Measurements from ENCODE around the gene RNFT2. TPM values are rescaled to one million over a fixed set of nuclear protein-coding genes. Genes with fewer than 3 reads are reported as not detected.
A peak's percentile ranks its signal among the peaks of the same experiment; 100 is the strongest.

Gene RNFT2
- total RNA-seq, 1 donor from 2014 or later = 10.1 TPM

GRCh38 chr12:116832353-116832752, 94.2 kb downstream of the RNFT2 start:
- Mint-ChIP-seq H3K4me3 (no peak overlapping the region), H3K27me3 (no peaks in the 10 kb centered on the region), H3K4me1 (no peaks in the 10 kb centered on the region), H3K27ac (no peak overlapping the region), H3K36me3 (ENCODE audit: low read depth) (peaks cover 2% of the 10 kb centered on the region), H3K9me3 (no peaks in the 10 kb centered on the region)
- intact Hi-C loops (cut with micrococcal nuclease) = no loop called here
- no peak for DNase-seq

DNA sequence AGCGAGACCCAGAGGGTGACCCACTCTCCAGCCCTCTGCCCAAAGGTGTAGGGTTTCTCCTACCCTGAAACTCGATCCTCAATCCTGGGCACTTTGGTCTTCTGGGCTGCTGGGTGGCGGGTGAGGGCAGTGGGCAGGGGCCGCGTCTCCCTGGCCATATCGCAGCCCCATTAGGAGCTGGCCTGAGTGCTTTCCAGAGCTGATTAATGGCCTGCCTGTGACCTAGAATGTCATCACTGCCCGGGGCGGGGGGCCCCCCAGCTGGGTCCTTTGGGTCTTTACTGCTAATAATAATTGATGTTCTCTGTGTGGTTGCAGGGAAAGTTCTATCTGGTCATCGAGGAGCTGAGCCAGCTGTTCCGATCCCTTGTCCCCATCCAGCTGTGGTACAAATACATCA, 95.4 kb downstream of the RNFT2 start:
- Mint-ChIP-seq H3K4me1 (no peaks in the 10 kb centered on the region), H3K36me3 (ENCODE audit: low read depth) (peaks cover 2% of the 10 kb centered on the region), H3K4me3 (no peak overlapping the region), H3K27me3 (no peaks in the 10 kb centered on the region), H3K27ac (no peak overlapping the region), H3K9me3 (no peaks in the 10 kb centered on the region)
- intact Hi-C loops (cut with micrococcal nuclease) = no loop called here
- no peak for DNase-seq

GRCh38 chr12:116835484-116835883, 97.4 kb downstream of the RNFT2 start:
- H3K4me3 Mint-ChIP-seq = no peak overlapping the region
- DNase-seq = no peak
- no peaks in the 10 kb centered on the region for H3K27me3 Mint-ChIP-seq
- H3K9me3 Mint-ChIP-seq = no peaks in the 10 kb centered on the region
- H3K36me3 Mint-ChIP-seq (ENCODE audit: low read depth) = peaks cover 2% of the 10 kb centered on the region
- H3K4me1 Mint-ChIP-seq = no peaks in the 10 kb centered on the region
- intact Hi-C loops (cut with micrococcal nuclease) = no loop called here
- no peak overlapping the region for H3K27ac Mint-ChIP-seq

- Mint-ChIP-seq H3K27me3 (no peaks in the 10 kb centered on the region), H3K9me3 (no peaks in the 10 kb centered on the region), H3K27ac (no peak overlapping the region), H3K36me3 (ENCODE audit: low read depth) (peaks cover 2% of the 10 kb centered on the region), H3K4me3 (no peak overlapping the region), H3K4me1 (no peaks in the 10 kb centered on the region)
- intact Hi-C loops (cut with micrococcal nuclease) = no loop called here
- no peak for DNase-seq
These were observed 99.0 kb downstream of the RNFT2 start for GRCh38 chr12:116837097-116837496.

DNA sequence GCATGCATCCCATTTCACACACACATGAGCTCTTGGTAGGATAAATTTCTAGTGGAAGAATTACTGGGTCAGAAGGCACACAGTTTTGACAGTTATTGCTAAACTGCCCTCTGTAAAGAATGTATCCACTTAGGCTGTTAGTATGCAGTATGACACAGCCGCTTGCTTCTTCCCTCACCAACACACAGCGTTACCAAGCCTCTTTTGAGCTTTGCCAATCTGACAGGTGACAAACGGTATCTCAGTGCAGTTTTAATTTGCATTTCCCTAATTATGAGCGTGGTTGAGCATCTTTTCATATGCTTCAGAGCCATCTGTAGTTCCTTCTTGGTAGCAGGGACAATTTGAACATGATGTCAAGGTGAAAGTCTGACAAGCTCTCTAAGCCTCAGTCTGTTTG, 100.2 kb downstream of the RNFT2 start:
- Mint-ChIP-seq H3K27me3 (no peaks in the 10 kb centered on the region), H3K4me3 (no peak overlapping the region), H3K27ac (no peak overlapping the region), H3K4me1 (no peaks in the 10 kb centered on the region), H3K36me3 (ENCODE audit: low read depth) (peaks cover 2% of the 10 kb centered on the region), H3K9me3 (no peaks in the 10 kb centered on the region)
- intact Hi-C loops (cut with micrococcal nuclease) = no loop called here
- no peak for DNase-seq

- Mint-ChIP-seq H3K4me3 (no peak overlapping the region), H3K36me3 (ENCODE audit: low read depth) (peaks cover 2% of the 10 kb centered on the region), H3K27me3 (no peaks in the 10 kb centered on the region), H3K27ac (no peak overlapping the region), H3K4me1 (no peaks in the 10 kb centered on the region), H3K9me3 (no peaks in the 10 kb centered on the region)
- intact Hi-C loops (cut with micrococcal nuclease) = no loop called here
- no peak for DNase-seq
These were observed 101.2 kb downstream of the RNFT2 start for GRCh38 chr12:116839287-116839830.

DNA sequence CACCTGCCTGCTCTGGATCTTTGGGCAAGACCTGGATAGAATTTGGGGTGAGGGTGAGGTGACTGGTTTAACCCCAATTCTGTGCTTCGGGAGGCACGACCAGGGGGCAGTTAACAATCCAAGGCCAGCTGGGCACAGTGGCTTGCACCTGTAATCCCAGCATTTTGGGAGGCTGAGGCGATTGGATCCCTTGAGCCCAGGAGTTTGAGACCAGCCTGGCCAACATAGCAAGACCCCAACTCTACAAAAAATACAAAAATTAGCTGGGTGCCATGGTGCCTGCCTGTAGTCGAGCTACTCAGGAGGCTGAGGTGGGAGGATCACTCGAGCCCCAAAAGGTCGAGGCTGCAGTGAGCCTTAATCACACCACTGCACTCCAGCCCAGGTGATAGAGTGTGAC, 105.0 kb downstream of the RNFT2 start:
- no peaks in the 10 kb centered on the region for H3K36me3 Mint-ChIP-seq (ENCODE audit: low read depth)

GRCh38 chr12:116849216-116849615, 111.1 kb downstream of the RNFT2 start:
- no peaks in the 10 kb centered on the region for H3K27me3 Mint-ChIP-seq
- intact Hi-C loops (cut with micrococcal nuclease) = no loop called here
- no peak overlapping the region for H3K4me3 Mint-ChIP-seq
- H3K27ac Mint-ChIP-seq = no peak overlapping the region
- H3K9me3 Mint-ChIP-seq = no peaks in the 10 kb centered on the region
- no peak for DNase-seq
- no peaks in the 10 kb centered on the region for H3K36me3 Mint-ChIP-seq (ENCODE audit: low read depth)
- H3K4me1 Mint-ChIP-seq = no peaks in the 10 kb centered on the region

More for the DNA sequence above, 105.0 kb downstream of the RNFT2 start:
- intact Hi-C loops (cut with micrococcal nuclease) = no loop called here
- H3K4me3 Mint-ChIP-seq = no peak overlapping the region
- no peaks in the 10 kb centered on the region for H3K4me1 Mint-ChIP-seq
- H3K27me3 Mint-ChIP-seq = no peaks in the 10 kb centered on the region
- no peaks in the 10 kb centered on the region for H3K9me3 Mint-ChIP-seq
- no peak for DNase-seq
- H3K27ac Mint-ChIP-seq = no peak overlapping the region

DNA sequence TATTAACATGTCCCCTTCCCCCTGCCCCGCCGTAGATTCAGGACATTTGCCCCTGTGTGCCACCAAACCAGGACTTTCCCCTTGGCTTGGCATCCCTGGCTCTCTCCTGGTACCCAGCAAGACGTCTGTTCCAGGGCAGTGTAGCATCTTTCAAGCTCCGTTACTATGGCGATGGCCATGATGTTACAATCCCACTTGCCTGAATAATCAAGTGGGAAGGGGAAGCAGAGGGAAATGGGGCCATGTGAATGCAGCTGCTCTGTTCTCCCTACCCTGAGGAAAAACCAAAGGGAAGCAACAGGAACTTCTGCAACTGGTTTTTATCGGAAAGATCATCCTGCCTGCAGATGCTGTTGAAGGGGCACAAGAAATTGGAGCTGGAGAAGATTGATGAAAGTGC, 114.2 kb downstream of the RNFT2 start:
- Mint-ChIP-seq H3K9me3 (no peaks in the 10 kb centered on the region), H3K4me3 (no peak overlapping the region)

DNA sequence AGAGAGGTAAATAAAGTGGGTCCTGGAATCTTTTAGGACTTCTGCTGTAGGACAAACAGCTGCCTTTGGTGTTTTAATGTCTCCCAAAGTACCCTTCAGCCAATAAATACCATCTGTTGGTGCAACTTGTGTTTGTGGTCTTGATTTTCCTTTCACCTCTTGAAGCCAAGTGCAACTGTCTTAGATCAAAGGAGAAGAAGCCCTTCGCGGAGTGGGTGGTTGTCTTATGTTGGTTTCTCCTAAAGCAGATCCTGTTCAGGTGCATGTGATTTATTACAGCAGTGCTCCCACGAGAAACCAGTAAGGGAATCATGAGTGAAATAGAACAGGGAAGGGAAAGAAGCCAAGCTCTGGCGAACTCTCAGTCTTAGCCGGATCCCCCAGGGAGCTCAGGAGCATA, 115.4 kb downstream of the RNFT2 start:
- Mint-ChIP-seq H3K4me3 (no peak overlapping the region), H3K9me3 (no peaks in the 10 kb centered on the region), H3K36me3 (ENCODE audit: low read depth) (no peaks in the 10 kb centered on the region), H3K27ac (no peak overlapping the region), H3K4me1 (no peaks in the 10 kb centered on the region), H3K27me3 (peaks cover 10% of the 10 kb centered on the region)
- no peak for DNase-seq
- intact Hi-C loops (cut with micrococcal nuclease) = no loop called here

More for the DNA sequence above, 114.2 kb downstream of the RNFT2 start:
- intact Hi-C loops (cut with micrococcal nuclease) = no loop called here
- H3K4me1 Mint-ChIP-seq = no peaks in the 10 kb centered on the region
- H3K27ac Mint-ChIP-seq = no peak overlapping the region
- H3K27me3 Mint-ChIP-seq = peaks cover under 1% of the 10 kb centered on the region
- H3K36me3 Mint-ChIP-seq (ENCODE audit: low read depth) = no peaks in the 10 kb centered on the region
- no peak for DNase-seq

DNA sequence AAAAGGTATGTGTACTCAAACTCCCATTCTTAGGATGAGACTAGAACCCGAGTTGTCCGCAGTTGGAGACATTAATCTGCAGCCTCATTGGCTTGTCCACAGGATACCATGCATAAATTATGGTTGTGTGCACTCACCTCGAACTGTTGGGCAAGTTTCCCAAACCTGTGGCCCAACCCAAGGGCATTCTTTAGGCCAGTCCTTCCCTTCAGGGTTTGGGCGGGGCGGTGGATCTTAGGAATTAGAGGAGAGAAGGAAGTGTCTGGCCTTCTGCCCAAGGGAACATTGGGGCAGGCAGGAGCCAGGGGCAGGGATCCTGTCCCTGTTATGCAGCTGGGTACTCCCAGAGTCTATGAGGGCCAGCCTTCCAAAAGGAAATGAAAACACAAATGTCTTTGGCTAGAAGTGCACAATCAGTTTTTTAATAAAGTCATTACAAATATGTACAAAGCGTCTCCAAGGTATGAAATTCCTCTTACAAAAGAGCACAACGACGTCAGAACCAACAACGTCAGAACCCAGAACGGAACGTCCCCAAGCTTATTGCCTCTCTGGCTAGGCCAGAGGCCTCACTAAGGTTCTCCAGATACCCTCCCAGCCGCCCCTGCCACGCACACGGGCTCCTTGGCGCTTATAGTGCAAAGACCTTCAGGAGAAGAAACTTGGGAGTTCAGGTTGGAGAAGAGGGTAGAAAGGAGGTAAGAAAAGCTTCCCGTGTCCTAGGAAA, 117.8 kb downstream of the RNFT2 start:
- intact Hi-C loops (cut with micrococcal nuclease) = no loop called here
- Mint-ChIP-seq H3K36me3 (ENCODE audit: low read depth) (no peaks in the 10 kb centered on the region), H3K4me1 (no peaks in the 10 kb centered on the region), H3K27ac (no peak overlapping the region), H3K9me3 (no peaks in the 10 kb centered on the region), H3K27me3 (peaks cover 25% of the 10 kb centered on the region), H3K4me3 (no peak overlapping the region)
- DNase-seq = no peak

DNA sequence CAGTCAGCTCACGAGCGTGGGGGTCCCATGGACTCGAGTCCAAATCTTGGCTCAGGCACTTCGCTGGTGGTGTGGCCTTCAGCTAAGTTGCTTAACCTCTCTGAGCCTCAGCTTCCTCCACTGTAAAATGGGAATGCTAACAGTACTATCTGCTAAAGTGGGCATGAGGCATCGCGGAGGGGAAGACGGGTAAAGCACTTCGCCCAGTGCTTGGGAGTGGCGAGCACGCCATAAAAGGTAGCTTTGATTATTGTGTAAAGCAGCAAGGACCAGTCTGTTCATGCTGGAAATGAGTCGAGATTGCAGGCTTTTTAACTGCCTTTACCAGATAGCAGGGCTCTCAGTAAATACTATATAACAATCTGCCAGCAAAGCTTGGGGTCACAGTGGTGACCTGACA, 118.6 kb downstream of the RNFT2 start:
- H3K4me3 Mint-ChIP-seq = no peak overlapping the region
- H3K4me1 Mint-ChIP-seq = peaks cover 3% of the 10 kb centered on the region
- no peak overlapping the region for H3K27ac Mint-ChIP-seq
- DNase-seq = no peak
- intact Hi-C loops (cut with micrococcal nuclease) = no loop called here
- H3K27me3 Mint-ChIP-seq = peaks cover 25% of the 10 kb centered on the region
- no peaks in the 10 kb centered on the region for H3K36me3 Mint-ChIP-seq (ENCODE audit: low read depth)
- no peaks in the 10 kb centered on the region for H3K9me3 Mint-ChIP-seq

DNA sequence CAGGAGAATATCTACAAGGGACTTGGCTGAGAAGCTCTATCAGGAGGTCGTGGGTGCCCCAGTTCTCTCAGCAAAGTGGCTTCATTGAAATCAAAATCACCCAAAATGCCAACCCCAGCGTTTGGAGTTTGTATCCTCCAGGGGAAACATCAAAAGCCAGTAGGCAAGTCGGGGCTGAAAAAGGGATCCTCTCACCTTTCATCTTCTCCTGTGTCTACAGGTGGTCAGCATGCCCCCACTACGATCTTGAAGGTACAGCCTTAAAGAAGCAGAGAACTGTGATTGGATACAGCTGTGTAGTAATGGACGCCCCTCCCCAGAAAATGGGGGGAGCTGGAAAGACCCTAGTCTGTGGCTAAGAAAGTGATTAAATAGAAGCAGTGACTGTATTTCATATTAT, 121.0 kb downstream of the RNFT2 start:
- Mint-ChIP-seq H3K4me1 (peaks cover 4% of the 10 kb centered on the region), H3K36me3 (ENCODE audit: low read depth) (no peaks in the 10 kb centered on the region), H3K27ac (no peak overlapping the region), H3K4me3 (no peak overlapping the region), H3K27me3 (peaks cover 25% of the 10 kb centered on the region), H3K9me3 (no peaks in the 10 kb centered on the region)
- intact Hi-C loops (cut with micrococcal nuclease) = no loop called here
- DNase-seq = no peak

DNA sequence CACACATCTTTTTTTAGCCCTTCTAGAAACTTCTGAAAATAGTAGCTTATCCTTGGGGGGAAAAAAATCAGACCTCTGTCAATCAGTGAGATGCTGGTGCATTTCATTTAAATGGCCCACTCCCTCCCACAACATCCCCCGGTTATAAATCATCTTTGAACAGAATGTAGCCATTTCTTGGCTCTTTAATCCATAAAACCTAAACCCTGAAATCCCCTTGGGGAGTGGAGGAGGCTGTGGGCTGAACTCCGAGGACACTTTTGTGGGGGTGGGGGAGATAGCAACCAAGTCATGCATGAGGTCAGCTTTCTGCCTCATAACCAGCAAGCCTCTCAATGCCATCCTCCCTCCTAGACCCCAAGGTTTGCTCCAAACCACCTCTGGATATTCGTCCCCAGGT, 122.1 kb downstream of the RNFT2 start:
- Mint-ChIP-seq H3K27ac (no peak overlapping the region), H3K9me3 (no peaks in the 10 kb centered on the region), H3K4me1 (peaks cover 4% of the 10 kb centered on the region), H3K4me3 (no peak overlapping the region), H3K36me3 (ENCODE audit: low read depth) (no peaks in the 10 kb centered on the region), H3K27me3 (peaks cover 27% of the 10 kb centered on the region)
- intact Hi-C loops (cut with micrococcal nuclease) = no loop called here
- no peak for DNase-seq

DNA sequence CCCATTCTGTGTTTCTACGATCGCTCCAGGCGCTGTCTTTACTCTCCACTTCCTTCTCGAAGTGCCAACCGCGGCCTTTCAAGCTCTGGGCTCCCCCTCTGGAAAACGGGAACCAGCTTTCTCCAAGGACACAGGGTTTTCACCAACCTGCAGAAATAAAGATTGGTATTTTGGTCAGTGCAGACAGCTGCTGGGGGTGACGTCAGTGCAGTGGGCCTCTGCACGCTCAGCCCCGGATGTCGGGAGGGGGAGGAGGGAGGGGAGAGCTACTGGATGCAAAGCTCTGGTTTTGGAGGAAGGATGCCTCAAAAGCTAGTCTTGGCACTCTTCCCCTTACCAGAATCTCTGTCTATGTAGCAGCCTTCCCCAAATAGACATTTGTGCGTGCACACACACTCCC, 123.2 kb downstream of the RNFT2 start:
- Mint-ChIP-seq H3K9me3 (no peaks in the 10 kb centered on the region), H3K36me3 (ENCODE audit: low read depth) (no peaks in the 10 kb centered on the region), H3K27ac (no peak overlapping the region), H3K27me3 (peaks cover 29% of the 10 kb centered on the region), H3K4me1 (peaks cover 4% of the 10 kb centered on the region), H3K4me3 (no peak overlapping the region)
- DNase-seq = peak; percentile 78
- intact Hi-C loops (cut with micrococcal nuclease) = no loop called here

All from activated CD4-positive, alpha-beta T cell treated with anti-CD3 and anti-CD28 coated beads, Interleukin-2, amount 10 ng/mL, durations not matched to agents 24 days and 14 days (primary cell).